Activated naive CD4-positive, alpha-beta T cell (primary cell): ENCODE results near the gene IL18R1.

ENCODE experiments used
- DNase-seq, 4 experiments: peaks; one replicate each; lab custom pipeline; 2025; lab: John Stamatoyannopoulos, UW

IL18R1 gene

DNA sequence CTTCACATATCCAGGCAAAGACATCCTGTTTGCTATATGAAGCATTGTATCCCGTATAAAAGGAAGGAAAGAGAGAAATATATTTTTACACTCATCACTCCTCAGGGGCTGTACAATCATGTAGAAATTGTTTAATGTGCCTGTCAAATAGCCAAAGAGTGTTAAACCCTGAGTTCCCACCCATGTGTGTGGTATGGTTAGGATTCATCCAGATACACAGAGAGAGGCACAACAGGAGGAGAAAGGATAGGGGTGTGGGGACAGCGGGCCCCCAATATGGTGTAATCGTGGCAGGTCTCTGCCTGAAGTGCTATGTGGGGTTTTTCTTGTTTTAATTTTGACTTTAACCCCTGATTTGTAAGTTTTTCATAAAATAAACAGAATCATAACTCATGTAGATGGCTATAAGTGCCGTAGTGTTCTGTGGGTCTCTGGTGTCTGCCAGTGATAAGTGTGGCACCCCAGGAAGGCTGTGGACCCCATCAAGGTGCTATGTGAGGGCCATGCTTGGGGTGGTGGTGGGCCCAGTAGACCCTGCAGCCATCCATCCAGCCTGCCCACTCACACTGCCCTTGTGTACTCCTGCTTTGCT, 10.2 kb upstream of the IL18R1 start:
- DNase-seq: no peak

DNA sequence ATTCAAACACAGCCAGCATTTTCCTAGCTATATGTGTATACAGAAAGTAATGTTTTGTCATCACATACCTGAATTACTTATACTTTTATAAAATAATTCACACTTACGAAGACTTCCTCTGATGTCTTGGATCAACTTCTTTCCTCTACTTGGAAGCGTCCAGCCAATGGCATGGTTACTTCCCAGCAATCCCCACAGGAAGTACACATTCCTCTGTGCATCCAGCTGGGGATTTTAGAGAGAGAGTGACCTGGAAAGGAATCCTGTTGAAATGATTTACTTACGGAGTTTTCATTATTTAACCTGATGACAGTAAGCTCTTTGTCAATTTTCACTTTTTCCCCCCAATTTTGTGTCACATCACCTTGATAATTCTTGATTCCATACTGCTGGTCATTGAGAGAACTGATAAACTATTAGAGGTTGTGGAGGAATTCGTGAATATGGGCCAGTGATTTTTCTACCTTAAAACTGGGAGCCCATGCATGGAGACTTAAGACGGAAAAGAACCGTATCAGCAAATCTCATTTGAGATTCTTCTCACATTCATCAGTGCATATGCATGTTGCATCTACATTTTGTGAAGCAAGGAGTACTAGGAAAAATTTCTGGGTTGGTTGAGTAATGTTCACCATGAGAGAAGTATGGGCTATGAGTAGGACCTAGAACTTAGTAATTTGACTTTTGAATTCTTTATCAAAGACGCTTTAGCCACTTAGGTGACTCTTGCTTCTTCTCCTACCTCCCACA, 9.0 kb upstream of the IL18R1 start:
- DNase-seq: no peak

DNA sequence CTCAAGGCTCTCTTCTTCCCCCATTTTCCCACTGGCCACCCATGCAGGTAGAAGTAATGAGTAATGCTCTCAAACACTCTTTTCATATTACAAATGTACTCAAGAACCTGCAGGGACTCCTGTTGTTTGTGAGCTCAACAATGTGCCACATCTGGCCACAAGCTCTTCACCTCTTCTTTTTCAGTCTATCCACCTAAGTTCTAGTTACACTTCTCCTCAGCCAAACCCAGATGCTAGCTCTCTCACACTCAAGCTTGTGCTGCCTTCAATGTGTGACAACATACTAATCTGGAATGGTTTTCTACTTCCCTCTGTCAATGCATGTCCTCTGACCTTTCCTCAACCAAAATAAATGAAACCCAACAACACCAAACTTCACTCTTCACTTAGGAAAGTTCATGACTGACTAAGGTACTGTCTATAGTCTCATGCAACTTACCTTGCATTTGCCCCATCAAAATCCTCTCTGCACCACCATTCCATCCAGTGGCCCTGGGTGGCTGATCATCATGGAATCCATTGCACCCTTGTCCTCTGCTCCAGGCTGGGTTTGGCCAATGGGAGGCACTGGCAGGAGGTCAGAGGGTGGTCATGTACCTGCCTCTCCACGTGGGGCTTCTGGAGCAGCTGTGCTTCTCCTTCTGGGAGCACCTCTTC, 5.3 kb upstream of the IL18R1 start:
- DNase-seq: no peak

DNA sequence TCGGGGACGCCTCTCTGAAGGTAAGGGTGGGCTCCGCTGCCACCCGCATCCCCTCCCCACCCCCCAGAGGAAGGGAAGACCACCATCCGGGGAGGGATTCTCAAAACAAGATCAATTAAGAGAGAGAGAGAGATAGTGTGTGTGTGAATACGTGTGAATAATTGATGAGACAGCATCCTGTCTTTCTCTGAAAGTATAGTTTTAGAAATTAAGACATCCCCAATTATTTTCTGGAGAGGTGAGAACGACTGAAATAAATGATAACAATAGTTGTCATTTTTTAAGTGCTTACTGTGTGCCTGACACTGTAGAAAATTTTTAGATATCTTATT, 751 bp downstream of the IL18R1 start:
- no peak for DNase-seq

DNA sequence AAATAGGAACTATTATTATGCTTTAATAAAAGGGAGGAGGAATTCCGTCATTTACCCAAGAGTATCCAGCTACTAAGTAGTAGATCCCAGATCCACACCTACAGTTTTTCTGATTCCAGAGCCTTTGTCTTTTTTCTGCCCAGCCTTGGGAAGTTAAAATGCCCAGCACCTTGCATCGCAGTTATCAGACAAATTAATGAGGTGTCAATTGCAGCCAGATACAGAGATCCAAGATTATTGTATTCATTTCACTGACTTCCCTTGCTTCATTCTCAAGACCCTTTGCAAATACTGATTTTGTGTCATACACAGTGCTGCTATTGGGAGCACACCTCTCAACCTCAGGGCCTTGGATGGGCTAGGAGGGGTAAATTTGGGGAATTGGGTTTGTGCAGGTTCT, 1.1 kb downstream of the IL18R1 start:
- DNase-seq: no peak

DNA sequence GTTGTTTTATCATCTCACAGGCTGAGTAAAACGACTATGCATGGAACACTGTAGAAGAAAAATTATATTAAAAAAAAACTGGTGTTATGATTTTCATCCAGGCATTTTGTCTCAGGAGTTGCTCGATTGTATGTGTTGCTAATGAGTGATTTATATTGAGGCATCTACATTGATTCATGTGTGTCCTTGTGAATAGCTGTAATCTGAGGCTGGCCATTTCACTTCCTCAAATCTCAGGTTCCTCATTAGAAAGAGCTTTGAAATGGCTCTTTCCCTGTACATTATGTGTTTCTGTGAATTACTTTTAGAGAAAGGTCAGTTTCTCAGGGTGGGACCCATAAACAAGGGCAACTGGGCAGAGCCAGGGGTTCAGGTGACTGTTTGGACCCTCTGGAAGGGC, 2.3 kb downstream of the IL18R1 start:
- no peak for DNase-seq

DNA sequence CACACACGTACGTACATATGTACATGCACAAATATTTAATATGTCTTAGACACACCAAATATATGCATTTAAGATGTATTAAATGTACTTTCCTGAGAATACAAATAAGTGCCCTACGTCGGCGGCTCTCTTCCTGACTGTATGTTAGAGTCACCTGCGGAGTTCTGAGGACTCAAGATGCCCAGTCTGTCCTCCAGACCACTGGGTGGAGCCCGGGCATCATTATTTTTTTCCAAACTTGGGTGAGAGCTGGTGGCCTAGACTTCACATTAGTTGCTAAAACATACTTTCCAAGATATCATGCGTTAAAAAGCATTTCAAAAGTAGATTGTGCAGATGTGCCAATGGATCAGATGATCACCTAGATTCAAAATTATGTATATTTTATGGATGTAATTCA, 2.9 kb downstream of the IL18R1 start:
- DNase-seq: no peak

DNA sequence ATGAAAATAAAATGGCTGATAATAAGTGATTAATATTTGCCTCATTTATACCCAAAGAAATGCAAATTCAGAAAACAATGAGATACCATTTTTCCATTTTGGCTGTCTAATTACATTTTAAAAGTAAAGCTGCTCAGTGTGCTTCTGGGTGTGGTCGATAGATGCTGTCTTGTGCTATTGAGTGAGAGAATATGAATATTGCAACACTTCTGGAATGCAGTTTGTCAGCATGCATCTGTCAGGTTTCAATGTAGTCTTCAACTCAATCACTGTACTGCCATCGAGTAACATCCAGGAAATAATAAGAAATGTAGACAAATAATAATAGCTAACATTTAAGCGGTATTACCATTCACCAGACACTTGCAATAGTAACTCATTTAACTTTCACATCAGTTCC, 3.9 kb downstream of the IL18R1 start:
- DNase-seq: no peak

DNA sequence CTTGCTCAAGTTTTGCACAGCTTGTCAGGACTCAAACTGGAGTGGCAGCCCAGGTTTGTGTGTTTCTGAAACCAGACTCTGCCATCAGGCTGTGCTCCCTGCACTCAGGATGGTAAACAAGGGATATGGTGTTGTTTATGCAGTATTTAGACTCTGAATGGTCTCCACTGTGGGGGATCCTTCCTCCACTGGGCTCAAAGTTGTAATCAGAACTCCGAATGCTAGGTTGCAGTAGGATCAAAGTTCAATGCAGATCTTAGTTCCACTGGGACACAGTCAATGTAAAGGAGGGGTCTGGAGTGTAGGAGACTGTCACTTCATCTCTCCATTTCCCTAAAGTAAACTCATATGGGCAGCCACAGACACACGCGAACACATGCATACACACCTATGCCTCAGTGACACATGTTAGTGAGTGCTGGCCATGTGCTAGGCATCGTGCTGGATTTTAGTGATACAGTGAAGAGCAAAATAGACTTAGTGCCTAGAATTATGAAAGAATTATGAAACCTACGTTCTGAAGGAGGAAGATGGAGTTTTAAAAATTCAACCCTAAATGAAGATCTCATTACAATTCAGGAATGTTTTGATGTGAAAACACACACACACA, 6.1 kb downstream of the IL18R1 start:
- DNase-seq: no peak

DNA sequence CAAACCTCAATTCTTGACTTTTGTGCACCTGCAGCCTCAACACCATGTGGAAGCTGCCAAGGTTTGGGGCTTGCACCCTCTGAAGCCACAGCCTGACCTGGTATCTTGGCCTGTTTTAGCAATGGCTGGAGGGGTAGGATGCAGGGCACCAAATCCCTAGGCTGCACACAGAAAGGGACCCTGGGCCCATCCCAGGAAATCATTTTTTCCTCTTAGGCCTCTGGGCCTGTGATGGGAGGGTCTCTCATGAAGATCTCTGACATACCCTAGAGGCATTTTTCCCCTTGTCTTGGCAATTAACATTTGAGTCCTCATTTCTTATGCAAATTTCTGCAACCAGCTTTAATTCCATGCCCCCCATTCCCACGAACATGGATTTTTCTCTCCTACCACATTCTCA, 10.2 kb downstream of the IL18R1 start:
- DNase-seq: no peak

DNA sequence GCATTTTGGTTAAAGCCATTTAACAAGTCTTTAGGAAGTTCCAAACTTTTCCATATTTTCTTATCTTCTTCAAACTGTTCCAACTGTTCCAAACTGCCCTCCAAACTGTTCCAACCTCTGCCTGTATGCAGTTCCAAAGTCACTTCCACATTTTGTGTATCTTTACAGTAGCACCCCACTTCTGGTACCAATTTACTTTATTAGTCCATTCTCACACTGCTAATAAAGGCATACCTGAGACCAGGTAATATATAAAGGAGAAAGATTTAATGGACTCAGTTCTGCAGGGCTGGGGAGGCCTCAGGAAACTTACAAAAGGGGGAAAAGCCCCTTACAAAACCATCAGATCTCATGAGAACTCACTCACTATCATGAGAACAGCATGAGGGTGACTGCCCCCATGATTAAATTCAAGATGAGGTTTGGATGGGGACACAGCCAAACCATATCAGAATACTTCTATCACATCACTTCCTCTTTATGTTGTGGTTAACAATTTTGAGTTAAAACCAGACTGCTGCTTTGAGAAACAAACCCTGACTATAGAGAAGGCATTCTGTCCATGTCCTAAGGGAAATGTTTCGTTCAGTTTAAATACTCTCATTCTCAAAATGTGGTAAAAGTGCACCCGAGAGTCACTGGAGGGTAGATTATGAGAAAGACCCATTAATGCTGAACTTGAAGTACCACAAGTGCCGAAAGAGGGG, 11.0 kb downstream of the IL18R1 start:
- no peak for DNase-seq

DNA sequence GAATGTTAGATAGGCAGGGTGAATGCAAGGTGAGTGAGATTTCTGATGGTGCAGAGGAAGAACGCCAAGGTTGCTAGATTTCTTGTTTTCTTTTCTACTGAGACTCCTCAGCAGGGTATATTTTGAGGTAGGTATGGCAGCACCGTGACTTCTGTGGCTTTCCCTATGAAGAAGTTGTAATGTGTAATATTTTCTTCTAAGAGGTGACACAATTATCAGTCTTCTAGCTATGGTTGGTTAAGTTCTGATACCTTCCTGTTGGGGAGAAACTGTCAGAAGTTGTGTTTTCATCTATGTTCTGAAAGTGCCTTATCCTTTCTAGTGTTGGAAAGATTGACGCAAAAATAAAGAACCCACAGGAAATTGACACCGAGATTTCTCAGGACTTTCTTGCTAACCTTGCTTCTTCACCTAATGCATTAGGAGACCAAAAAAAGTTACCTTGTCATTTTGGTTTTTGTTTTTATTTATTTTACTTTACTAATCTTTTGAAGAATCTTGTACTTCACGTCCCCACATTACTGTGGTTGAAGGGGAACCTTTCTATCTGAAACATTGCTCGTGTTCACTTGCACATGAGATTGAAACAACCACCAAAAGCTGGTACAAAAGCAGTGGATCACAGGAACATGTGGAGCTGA, 11.9 kb downstream of the IL18R1 start:
- no peak for DNase-seq

DNA sequence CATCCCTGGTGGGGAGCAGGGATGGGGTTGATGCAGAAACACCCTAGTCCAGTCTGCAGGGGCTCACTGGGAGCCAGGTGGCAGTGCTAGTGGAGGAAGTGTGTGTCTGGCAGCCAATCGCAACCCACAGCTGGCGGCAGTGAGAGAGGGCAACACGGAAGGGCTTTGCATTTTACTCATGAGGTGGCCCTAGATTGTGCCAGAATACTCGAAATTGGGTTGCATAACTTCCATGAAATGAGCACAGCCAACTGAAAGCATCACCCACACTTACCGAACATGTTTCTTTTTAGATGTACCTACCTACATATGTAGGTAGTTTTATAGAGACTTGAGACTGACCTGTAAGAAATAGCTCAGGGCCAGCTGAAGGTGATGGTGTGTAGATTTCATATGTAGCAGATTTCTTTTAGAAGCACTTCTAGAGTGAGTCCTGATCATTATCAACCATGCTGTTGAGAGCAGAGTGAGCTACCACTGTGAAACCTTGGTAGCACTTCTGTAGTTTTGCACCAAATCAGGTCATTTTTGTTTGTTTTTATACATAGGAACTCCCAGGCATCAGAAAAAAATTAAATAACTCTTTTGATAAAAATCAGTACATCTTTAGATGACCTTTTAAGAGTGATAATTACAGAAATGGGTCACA, 13.0 kb downstream of the IL18R1 start:
- DNase-seq: no peak

DNA sequence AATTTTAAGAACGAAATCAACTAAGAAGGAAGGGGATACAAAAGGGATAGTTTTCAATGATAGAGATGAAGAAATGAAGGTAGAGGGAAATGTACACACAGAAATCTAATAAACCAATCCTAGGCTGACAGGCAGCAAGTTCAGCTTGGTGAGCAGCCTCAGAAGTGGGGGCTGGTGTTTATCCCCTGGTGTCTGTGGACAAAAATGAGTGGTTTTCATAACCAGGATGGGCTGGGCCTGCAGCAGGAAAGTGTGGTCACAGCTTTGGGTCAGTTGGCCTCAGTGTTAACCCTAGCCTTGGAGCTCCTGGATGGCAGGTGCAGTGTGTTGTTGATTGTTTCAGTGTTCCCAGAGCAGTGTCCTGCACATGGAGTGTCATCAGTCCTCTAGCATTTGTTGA, 14.3 kb downstream of the IL18R1 start:
- DNase-seq: no peak

DNA sequence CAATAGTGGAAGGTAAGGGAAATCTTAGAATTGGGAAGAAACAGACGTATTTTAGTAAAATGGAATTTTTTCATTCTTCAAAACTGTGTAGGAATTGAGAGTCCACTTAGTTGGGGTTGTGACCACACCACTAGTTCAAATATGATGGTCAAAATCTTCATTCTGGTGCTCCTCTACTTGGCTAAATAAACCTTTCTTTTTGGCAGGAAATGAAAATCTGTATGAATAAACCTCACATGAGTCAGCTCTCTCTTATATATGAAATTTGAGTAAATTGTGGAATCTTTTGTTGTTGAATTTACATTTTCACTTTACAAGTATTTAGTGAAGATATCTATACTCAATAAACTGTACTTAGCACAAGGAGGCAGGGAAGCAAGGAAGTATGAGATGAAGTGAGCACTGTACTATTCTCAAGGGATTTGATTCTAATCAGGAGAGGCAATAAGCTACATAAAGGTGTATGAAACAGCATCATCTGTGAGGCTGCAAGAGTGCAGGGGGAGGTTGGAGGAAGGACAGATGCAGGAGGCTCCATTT, 20.5 kb downstream of the IL18R1 start:
- no peak for DNase-seq

DNA sequence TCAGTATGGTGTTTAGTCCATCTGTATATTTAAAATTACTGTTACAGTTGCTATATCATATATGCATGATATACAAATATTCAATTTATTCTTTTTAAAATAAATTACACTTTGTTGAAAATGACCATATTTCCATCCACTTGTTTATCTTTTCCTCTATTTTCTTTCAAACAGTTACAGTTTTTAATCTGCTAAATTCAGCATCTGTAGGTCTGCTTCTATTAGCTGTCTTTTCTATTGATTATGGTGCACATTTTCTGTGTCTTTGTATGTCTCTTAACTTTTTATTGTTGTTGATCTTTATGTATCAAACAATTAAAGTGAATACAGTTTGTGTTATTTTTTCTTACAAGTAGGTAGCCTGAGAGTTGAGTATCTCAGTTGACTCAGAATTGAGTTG, 28.1 kb downstream of the IL18R1 start:
- no peak for DNase-seq

DNA sequence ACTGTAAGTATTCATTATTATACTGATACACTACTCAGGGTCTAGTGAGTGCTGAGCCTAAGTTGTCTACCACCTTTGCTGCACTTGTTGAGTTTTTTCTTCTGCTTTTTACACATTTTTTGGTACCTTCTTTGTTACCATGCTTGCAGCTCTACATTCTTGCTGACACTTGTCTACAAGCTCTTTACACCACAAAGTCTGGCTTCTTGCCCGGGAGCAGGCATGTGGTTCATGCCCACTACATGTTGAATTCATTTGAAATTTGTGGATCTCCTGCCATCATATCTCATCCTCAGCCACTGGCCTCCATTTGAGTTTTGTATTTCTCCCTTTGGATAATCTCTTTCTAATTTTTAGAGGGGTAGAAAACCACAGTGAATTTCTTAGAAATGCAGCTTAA, 29.9 kb downstream of the IL18R1 start:
- no peak for DNase-seq

DNA sequence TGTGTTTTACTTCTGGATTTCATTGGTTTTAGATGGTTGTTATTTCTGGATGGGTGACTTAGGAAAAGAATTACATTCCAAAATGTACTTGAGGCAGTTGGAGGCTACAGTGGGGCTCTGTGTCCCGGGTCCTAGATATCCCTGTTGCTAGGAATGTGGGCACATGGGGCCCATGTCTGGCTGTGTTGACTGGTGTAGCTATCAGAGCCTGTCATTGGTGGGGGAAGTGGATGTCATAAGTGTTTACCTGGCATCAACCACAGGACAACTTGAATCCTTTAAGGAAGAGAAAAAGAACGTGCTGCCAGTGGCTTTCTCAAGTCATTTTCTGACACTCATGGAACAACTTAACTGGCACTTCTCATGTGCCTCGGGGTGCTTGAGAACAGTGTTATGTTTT, 30.4 kb downstream of the IL18R1 start:
- DNase-seq: no peak

DNA sequence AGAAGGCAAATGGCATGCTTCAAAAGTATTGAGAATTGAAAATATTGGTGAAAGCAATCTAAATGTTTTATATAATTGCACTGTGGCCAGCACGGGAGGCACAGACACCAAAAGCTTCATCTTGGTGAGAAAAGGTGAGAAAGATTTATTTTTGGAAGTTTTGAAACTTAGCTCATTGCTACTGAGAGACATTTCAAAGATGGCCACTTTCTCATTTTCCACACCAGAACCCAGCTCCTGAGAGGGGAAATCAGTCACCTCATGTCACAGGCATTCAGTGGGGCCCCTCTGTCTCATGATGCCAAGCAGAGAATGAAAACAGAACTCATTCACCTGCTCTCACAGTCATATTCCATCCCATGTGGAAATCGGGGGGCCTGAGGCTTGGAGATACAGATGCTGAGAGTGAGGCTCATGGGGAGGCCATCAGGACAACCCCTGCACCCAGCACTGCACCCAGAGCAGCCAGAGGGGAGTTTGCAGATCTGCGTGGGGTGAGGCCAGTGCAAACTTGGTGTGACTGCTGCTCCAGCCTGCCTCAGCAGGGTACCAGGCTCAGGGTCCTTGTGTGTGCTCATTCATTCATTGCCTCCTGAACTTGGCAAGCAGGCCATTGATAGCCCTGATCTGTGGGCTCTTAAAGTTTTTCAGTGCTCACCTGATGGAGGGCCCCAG, 31.4 kb downstream of the IL18R1 start:
- no peak for DNase-seq

DNA sequence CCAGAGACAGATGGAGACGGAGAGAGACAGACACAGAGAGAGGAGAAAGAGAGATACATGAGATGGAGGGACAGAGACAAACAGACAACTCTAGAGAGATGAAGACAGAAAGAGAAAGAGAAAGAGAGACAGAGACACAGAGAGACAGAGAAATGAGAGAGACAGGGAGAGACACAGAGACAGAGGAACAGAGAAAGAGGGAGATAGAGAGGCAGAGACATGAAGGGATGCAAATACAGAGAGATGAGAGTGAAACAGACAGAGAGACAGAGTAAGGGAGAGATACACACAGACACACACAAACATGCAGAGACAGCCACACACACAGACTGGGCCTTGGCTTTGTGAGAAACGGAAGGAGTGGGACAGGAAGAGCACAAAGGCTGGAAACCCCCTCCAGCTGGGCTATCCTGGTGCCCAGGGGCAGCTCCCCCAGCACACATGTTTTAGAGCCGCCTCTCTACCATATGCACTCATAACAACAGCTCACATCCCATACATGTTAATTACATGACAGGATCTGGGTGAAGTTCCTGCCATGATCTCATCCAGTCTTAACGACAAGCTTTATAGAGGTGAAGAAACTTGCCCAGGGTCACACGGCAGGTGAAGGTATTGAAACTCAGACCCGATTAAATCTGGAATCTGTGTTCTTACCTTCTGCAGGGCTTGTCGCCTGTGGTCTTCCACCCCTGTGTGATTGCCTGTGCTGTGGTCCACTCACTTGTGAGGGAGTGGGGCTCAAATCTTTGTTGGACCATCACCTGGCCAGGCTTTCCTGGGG, 32.4 kb downstream of the IL18R1 start:
- DNase-seq: no peak
